ENCODE data around the gene PCSK5. TPM values are rescaled to one million over a fixed set of nuclear protein-coding genes. Genes with fewer than 3 reads are reported as not detected.

PCSK5 gene
- total RNA-seq, 4 donors from 2014 or later = 6.5 to 24.3 (median 12.4) TPM

DNA sequence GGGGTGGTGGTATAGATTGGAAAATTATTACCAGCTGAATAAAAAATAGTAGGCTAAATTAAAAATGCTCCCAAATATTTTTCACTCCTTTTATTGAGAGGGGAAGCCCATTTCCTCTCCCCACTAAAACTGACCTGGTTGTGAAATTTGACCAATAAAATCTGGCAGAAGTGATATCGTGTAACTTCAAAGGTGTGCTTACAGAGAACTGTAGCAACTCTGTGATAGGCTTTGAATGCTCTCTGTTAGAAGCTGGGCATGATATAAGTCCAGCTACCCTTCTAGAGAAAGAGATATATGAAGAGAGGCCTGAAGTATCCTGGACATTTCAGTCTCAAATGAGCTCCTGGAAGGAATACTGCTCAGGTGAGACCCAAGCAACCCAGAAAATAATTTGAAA, 513.9 kb downstream of the PCSK5 start:
- H3K36me3 ChIP-seq = no peaks in the 10 kb centered on the region
- intact Hi-C loops (cut with DNase I; ENCODE audit: low total_unique reads) = no loop called here
- no peaks in the 10 kb centered on the region for H3K27me3 ChIP-seq
- no peak overlapping the region for H3K4me3 ChIP-seq
- TF ChIP-seq POLR2A (IDR thresholded peaks at IDR 0.05) (no peak), CTCF (IDR thresholded peaks at IDR 0.05) (no peak)
- DNase-seq = no peak
- no peaks in the 10 kb centered on the region for H3K9me3 ChIP-seq
- no peaks in the 10 kb centered on the region for H3K4me1 ChIP-seq
- H3K27ac ChIP-seq = no peak overlapping the region

DNA sequence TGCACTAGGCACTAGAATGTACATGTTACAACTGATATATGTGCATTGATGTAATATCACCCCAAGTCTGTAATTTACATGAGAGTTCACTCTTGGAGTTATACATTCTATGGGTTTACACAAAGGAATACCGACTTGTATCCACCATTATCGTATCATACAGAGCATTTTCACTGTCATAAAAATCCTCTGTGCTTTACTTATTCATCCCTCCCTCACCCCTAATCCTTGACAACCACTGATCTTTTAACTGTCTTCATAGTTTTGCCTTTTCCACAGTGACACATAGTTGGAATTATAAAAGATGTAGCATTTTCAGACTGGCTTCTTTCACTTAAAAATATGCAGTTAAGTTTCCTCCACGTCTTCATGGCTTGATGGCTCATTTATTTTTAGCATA, 514.9 kb downstream of the PCSK5 start:
- intact Hi-C loops (cut with DNase I; ENCODE audit: low total_unique reads) = no loop called here

DNA sequence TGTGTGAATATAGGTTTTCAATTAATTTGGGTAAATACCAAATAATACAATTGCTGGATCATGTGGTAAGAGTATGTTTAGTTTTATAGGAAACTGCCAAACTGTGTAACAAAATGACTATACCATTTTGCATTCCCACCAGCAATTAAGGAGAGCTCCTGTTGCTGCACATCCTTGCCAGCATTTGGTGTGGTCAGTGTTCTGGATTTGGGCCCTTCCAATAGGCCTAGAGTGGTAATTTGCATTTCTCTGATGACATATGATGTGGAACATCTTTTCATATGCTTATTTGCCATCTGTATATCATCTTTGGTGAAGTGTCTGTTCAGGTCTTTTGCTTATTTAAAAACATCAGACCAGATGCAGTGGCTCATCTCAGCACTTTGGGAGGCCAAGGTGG, 515.4 kb downstream of the PCSK5 start:
- no peaks in the 10 kb centered on the region for H3K27me3 ChIP-seq
- DNase-seq = no peak
- intact Hi-C loops (cut with DNase I; ENCODE audit: low total_unique reads) = no loop called here
- H3K9me3 ChIP-seq = no peaks in the 10 kb centered on the region
- TF ChIP-seq CTCF (IDR thresholded peaks at IDR 0.05) = no peak
- TF ChIP-seq POLR2A (IDR thresholded peaks at IDR 0.05) = no peak
- no peak overlapping the region for H3K27ac ChIP-seq
- no peaks in the 10 kb centered on the region for H3K4me1 ChIP-seq
- H3K36me3 ChIP-seq = no peaks in the 10 kb centered on the region
- H3K4me3 ChIP-seq = no peak overlapping the region

More for the DNA sequence above, 514.9 kb downstream of the PCSK5 start:
- no peak for DNase-seq
- no peak overlapping the region for H3K27ac ChIP-seq
- no peak overlapping the region for H3K4me3 ChIP-seq
- H3K27me3 ChIP-seq = no peaks in the 10 kb centered on the region
- no peak for TF ChIP-seq POLR2A (IDR thresholded peaks at IDR 0.05)
- TF ChIP-seq CTCF (IDR thresholded peaks at IDR 0.05) = no peak
- H3K9me3 ChIP-seq = no peaks in the 10 kb centered on the region
- H3K36me3 ChIP-seq = no peaks in the 10 kb centered on the region
- no peaks in the 10 kb centered on the region for H3K4me1 ChIP-seq
